Epithelial cell of prostate (primary cell): Measurements from ENCODE around the gene PCNX1.
"Not testable (repeated sequence)": the region's sequence is repeated elsewhere in the genome, so short reads cannot be mapped to it uniquely, and the experiment has no call there.

Experiments used
- DNase-seq: peaks from one replicate; pipeline ENCODE4 v3.0.0-alpha.2; 2011; ENCODE audit warnings: low read depth, low spot score
- H3K27ac ChIP-seq: fragments of 450-650 bp; 2 replicates; pipeline ENCODE4 v1.5.1; 2017; ENCODE audit warnings: mild to moderate bottlenecking

Gene PCNX1

DNA sequence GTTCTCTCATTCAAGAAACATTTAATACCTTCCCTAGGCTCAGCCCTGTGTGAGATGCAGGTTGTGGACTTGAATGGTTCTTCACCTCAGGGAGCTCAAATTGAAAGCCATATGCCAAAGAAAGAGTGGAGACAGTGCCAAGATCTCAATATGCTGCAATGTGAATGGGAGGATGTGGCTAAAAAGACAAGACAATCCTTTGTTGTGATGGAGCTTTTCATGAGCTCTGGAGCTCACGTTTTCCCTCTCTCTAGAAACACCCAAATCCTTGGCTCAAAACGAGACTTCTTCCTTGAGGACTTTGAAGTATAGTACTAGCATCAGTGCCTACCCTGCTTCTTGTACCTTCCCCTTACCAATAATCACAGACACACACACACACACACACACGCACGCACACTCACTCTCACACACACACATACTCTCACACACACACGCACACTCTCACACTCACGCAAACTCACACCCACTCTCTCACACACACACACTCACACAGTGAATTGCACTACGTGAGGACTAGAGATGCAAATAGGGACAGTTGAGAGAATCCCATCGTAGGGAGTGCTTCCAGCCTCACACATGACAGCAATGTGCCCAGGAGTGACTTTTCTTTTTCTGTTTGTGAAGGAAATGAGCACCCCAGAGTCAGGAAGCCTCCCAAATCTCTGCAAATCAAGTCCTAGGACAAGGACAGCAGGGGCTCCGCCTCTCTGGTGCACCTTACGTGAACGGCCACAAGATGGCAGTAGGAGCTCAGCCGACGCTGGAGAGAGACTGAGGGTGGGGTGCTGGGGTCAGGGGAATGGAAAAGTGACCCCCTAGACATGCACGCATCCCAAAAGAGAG, 231.4 kb downstream of the PCNX1 start:
- DNase-seq, result no peak
- no peak overlapping the region for H3K27ac ChIP-seq

DNA sequence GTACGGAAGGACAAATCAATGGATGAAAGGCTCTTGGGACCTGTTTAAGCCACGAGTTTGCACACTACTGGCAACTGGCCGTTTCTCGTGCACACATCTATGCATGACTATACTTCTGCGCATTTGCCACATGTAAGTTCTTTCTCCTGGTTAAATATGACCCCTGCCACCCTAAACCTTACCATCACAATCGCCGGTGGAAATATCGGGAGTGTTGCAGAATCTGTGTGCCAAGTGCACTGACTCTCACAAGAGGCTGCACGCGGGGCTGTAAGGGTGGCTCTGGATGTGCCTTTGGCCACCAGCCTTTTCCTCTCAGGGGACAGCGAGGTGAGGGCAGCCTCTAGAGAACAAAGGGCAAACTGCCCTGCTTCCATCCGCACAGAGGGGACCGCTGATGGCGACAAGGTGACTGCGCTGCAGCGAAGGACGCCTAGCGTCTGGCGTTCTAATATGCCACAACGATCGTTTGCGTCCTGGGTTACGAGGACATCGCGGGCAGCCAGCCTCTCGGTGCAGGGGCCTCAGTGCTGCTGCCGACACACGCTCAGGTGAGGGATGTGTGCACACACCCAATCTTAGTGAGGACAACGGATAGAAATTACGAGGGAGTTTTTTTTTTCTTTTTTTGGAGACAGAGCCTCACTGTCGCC, 232.2 kb downstream of the PCNX1 start:
- H3K27ac ChIP-seq, result no peak overlapping the region
- DNase-seq, result no peak

DNA sequence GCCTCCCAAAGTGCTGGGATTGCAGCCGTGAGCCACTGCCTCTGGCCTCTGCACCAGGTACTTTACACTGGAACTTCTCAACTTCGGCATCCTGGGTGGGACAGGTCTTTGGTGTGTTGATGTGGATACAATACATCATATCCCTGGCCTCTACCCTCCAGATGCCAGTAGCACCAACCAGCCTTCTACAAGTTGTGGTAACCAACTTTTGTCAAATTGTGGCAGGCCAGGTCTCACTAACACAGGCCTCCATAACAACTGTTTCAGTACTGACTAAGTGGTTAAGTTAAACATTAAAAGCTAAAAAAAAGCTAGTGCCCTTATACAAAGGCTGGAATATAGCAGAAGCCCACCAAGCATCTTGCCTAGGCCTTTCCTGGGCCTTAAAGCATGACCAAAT, 232.9 kb downstream of the PCNX1 start:
- no peak for DNase-seq
- H3K27ac ChIP-seq, result no peak overlapping the region

DNA sequence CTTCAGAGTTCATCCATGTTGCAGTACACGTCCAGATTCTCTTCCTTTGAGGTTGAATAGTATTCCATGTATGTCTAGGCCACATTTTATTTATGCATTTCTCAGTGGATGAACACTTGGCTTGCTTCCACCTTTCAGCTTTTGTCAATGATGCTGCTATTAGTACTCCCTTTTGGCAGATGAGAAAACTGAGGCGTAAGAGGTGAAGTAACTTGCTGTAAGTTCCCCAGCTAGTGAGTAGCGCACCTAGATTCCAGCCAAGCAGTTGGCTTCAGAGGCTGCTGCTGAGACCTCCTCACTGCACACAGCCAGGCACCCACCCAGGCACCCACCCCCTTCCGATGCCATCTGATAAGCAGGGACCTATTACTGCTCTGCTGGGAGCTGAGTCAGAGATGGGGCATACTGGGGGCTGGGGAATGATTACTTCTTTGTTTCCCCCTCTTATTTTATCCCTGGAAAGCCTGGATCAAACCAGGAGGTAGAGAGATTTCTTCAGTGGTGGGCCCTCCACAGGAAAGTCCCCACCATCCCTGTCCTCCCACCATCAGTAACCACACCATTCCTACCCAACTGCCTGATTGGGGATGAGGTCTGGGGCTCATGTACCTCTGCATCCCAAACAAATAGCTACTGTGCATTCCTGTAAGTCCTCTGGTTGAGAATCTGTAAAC, 234.6 kb downstream of the PCNX1 start:
- DNase-seq, result no peak
- peak overlapping the region; percentile 83 for H3K27ac ChIP-seq

DNA sequence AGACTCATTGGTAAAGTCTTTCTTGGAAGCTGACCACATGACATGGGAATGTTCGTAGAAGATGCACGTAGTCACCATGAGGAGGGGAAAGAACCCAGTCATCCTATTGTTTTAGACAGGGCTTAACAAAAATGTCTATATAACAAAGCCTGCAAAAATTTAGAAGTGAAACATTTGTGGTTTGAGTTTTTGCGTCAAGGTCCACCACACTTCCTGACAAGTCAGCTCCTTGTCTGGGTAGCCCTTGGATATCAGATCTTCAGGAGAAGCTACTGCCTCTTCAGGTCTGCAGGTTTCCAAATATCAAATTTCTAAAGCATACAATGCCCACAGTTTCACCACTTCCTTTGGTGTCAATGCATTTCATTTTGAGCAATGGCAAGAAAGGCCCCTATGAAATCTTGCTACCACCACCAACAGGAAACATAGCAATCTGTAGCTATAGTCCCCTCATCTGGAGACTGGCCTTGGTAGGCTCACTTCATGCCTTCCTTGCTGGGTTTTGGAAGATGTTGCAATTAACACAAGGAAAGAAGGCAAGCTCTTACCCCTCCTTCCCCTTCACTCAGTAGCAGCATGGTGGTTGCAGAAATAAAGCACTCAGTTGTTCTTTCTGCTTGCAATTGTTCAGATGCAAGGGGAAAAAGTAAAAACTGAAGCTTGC, 235.2 kb downstream of the PCNX1 start:
- DNase-seq, result peak; percentile 66
- H3K27ac ChIP-seq, result peak overlapping the region; percentile 83

DNA sequence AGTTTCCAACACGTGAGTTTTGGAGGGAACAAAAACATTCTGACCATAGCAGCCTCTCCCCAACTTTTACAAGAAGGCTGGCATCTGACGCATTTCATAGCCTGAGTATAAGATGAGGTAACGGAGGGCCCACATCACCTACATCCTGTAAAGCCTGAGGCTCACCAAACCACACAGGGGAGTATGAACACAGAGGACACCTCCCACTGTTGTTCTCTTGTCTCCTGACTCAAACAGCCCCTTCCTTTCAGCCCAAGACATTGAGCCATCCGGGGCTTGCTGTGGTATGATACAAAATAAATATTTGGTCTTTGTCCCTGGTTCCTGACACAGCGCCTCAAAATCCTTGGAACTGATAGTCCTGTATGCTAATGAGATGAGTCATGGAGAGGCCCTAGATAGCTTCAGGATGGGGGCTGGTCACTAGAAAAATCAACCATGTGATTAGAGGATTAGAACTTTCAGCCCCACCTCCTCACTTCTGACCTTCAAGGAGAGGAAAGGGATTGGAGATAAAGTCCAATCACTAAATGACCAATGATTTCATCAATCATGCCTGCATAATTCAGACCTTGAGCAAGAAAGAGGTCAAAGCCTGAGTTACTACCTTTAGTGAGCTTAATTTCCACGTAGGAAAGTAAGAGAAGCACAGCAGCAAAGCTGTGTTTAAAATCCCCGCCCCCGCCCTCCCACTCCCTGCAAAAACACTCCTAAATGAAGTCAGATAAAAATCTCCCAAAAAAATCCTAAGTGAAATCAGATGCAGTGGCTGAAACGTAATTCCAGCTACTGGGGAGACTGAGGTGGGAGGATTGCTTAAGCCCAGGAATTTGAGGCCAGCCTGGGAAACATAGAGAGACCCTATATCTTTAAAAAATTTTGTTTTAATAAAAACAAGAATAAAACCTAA, 236.4 kb downstream of the PCNX1 start:
- peak overlapping the region; percentile 83 for H3K27ac ChIP-seq
- peak; percentile 90 for DNase-seq

DNA sequence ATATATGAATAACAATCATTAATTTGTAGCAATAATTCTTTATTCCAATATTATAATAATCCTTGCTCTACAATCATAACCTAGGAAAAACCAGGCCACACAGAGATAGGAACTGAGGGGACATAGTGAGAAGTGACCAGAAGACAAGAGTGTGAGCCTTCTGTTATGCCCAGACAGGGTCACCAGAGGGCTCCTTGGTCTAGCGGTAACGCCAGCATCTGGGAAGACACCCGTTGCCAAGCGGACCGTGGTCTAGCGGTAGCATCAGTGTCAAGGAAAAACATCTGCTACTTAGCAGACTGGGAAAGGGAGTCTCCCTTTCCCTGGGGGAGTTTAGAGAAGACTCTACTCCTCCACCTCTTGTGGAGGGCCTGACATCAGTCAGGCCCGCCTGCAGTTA, 240.1 kb downstream of the PCNX1 start:
- not testable (repeated sequence) for DNase-seq, H3K27ac ChIP-seq

DNA sequence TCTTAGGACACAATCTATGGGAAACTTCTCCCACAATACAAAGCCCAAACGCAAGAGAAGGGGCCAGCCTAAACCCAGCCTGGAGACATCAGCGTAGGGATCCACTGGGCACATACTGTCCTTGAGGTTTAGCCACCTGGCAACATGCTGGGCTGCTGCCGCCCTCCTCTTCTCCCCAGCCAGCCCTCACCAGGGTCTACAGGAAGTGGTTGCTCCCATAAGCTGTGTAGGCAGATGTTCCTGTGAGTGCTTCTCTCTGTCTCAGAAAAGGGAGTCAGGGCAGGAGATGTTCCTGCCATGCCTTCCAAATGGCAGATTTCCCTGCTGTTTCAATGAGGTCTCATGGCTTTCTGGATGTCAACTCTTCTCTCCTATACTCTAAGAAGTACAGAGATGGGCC, 241.4 kb downstream of the PCNX1 start:
- no peak overlapping the region for H3K27ac ChIP-seq
- no peak for DNase-seq

DNA sequence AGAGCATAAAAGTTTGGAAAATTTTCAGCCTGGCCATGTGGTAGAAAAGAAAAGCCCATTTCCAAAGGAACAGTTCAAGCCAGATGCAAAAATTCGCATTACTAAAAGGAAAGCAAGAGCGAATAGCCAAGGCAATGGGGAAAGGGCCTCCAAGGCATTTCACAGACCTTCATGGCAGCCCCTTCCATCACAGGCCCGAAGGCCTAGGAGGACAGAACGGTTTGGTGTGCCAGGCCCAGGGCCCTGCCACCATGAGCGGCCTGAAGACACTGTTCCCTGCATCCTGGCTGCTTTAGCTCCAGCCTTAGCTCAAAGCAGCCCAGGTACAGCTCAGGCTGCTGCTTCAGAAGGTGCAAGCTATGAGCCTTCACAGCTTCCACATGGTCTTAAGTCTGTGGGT, 243.5 kb downstream of the PCNX1 start:
- DNase-seq, result no peak
- no peak overlapping the region for H3K27ac ChIP-seq

DNA sequence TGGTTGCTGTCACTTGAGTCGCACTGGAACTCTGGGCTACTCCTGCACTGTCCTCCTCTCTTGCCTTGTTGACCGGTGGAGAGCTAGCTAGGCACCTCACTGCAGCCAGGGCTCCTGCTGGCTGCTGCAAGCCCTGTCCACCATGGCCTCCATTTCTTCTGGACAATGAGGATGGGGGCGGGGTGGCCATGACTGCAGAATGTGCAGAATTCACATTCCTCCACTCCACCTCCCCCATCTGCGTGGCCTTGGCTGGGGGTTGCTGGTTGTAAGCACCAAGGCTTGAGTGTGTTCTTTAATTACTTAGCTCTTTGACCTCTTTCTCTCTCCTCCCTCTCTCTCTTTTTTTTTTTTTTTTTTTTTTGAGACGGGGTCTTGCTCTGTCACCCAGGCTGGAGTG, 248.5 kb downstream of the PCNX1 start:
- DNase-seq, result no peak
- H3K27ac ChIP-seq, result no peak overlapping the region

DNA sequence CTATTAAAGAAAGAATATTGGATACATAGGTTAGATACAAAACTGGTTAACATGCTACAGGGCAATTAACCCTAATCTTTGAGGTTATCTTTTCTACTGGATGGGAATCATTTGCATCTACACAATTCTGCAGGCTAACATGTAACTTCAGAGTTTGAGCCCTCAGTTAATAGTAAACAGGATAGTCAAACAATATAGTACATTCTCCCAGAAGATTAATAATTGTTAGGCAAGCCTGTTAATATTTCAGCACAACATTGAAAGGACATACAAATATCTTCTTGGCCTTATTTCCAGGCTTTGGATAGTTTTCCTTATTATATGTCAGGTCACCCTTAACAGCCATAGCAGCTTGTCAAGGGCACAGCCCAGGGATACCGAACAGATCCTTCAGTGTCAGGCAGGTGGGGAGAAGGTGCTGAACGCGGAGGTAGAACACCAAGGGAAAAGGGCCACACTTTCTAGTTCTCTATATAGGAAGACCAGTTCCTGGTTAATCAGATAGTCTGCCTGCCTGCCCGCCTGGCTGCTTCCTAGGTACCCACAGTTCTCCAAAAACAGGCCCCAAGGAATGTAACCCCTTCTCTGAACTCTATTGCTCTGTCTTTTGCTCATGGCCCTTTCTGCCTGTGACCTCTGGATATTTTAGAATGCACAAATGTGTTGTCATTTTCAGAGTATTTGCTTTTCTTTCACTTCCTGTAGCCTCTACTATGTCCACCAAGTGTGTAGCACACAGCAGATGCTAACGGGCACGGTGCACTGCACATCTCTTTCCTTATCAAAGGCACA, 256.0 kb downstream of the PCNX1 start:
- DNase-seq, result no peak

DNA sequence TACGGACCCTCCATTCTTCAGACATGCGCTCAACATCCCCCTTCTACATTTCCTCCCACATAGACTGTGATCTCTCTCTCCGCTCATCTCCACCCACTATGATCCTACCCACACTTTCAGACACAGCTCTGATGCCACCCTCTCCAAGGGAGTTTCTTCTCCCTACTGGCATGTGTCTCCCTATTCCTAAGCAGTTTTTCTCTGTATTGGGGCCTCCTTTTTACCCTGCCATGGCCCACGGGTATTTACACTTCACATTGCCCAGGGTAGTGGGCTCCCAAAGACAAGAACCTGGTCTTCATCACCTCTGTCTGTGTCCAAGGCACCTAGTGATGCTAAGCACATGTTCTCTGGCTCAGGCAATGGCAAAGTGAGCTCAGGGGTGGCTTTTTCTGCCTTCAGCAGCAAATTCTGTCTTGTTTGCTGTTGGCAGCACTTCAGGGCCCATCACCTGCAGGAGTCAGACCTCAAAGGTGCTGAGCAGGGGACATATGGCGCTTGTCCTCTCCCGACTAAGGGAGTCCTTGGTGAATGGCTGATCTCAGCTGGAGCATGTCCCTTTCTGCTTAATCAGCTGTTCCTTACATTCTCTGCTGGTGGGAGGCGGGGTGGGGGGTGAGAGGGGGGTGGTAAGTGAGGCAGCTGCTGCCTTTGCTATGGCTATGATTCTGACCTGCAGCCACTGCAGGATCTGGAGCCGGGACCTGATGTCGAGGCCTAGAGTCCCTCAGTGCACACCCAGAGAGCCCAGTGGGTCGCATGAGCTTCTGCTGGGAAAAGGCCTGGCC, 256.8 kb downstream of the PCNX1 start:
- no peak for DNase-seq
- H3K27ac ChIP-seq, result no peak overlapping the region

More for the DNA sequence above, 256.0 kb downstream of the PCNX1 start:
- H3K27ac ChIP-seq, result no peak overlapping the region
